ENCODE measurements around the gene UBE3A.

The UBE3A gene

DNA sequence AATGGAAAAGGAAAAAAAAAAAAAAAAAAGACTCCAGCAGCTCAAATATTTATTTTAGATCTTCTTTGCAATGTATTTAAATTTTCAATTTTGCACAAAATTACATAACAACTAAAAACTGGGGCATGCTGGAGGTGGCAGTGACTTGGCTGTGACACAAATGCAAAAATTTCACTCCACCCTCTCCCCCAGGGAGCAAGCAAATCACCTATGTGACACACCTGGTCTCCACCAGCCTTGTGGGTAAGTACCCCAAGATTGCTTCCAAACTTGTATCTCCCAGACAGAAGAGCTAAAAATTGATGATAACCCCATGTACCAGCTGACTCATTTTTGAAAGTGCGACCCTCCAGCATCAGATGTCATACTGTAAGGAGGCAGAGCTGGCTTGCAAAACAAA, 32.0 kb downstream of the UBE3A start:
- DNase-seq (ENCODE audit: low read depth in 4 of 4, low spot score in 1 of 4), result no peak

DNA sequence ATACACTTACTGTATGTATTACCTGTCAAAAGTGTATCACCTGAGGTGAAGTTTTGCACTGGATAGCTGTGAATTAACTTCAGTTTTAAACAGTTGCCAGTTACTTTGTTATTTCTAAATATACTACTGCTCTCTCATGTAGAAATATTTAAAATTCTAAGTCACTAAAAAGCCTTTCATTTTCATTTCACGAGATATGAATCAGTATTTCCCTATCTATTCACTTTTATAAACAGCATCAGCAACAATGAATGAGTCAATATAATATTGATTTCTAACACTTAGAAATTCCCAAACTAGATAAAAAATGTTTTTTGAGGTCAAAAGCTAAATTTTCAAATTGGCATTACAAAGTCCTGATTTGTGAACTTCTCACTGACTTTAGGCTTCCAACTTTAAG, 32.6 kb downstream of the UBE3A start:
- DNase-seq (ENCODE audit: low read depth in 4 of 4, low spot score in 1 of 4), result no peak

DNA sequence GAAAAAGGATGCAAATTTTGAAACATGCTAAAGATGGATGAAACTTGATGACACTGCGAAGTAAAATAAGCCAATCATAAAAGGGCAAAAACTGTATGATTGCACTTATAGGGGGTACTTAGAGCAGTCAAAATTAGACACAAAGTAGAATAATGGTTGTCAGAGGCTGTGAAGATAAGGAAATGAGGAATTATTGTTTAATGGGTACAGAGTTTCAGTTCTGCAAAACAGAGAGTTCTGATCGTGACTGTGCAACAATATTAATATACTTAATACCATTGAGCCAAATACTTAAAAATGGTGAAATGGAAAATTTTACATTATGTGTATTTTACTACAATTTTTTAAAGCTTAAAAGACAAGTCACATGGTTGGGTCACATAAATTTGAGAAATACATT, 35.1 kb downstream of the UBE3A start:
- DNase-seq (ENCODE audit: low read depth in 4 of 4, low spot score in 1 of 4), result no peak

DNA sequence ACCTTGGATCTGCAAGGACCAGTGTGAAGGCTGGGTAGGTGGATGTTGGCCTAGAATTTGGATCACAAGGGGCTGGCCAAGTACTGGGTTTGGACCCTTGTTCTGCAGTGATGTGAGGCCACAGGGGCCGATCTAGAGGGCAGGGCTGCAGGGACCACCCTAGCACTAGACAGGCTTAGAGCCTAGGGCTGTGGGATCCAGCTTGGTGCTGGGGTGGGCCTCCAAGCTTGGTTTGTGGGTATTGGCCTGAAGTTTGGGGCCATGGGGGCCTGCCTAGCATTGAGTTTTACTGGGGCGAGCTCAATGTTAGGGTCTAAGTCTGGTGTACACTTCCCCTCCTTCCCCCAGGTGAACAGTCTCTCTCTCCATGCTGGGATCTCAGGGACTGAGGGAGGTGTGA, 36.5 kb downstream of the UBE3A start:
- no peak for DNase-seq (ENCODE audit: low read depth in 4 of 4, low spot score in 1 of 4)

DNA sequence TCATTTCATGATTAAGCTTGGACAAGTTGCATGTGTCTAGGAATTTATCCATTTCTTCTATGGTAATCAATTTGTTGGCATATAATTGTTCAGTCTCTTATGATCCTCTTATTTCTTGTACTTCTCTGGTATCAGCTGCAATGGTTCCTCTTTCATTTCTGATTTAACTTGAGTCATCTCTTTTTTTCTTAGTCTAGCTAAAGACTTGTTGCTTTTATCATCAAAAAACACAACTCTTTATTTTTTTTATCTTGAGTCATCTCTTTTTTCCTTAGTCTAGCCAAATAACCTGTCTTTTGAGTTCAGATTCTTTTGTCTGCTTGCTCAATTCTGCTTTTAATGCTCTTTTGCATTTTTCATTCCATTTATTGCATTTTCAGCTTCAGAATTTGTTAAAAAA, 37.3 kb downstream of the UBE3A start:
- no peak for DNase-seq (ENCODE audit: low read depth in 4 of 4, low spot score in 1 of 4)

DNA sequence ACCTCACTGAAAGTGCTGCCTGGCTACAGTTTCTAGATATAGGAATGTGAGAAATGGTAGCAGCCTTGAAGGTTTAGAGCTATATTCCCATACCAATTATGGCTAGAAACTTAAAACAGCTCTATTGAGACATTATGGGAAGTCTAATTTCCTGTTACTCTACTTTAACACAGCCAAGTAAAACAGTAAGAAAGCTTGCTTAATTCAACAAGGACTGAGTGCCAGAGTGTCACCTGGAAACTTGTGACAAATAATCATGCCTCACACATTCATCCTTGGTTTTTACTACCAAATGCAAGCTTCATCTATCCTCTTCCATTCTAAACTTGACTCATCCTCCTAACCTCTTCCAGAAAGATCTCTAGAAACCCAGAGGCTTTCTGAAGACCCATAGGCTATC, 41.7 kb downstream of the UBE3A start:
- no peak for DNase-seq (ENCODE audit: low read depth in 4 of 4, low spot score in 1 of 4)

DNA sequence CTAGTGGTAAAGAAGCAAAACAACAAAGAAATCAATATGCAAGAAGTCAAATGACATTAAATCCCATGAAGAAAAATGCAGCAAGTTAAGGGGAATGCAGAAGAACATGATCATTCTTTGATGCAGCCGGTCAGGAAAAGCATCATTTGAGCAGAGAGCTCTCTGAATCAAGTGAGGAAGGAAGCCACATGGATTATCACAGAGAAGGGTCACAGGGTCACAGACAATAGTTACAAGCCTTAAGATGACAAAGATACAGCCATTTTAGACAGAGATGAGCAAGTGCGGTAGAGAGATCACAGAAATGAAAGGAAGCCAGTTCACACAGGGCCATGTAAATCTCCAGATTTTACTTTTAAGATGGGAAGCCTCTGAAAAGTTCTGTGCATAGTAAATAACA, 43.9 kb downstream of the UBE3A start:
- no peak for DNase-seq (ENCODE audit: low read depth in 4 of 4, low spot score in 1 of 4)

DNA sequence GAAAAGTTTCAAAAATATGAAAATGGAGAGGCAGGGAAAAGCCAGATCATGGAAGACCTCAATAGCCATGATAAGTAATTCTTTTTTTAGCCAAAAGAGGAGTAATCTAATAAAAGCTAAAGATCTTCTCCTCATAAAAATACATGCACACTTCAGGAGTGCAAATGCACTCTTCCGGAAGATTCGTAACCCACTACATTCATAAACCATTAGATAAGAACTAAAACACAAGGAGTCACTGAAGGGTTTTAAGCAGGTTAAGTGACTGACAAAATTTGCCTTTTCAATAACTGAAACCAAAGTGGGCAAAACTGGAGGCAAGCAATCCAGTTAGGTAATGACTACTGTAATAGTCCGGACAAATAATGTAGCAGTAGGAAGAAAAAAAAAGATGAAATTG, 46.0 kb downstream of the UBE3A start:
- no peak for DNase-seq (ENCODE audit: low read depth in 4 of 4, low spot score in 1 of 4)

DNA sequence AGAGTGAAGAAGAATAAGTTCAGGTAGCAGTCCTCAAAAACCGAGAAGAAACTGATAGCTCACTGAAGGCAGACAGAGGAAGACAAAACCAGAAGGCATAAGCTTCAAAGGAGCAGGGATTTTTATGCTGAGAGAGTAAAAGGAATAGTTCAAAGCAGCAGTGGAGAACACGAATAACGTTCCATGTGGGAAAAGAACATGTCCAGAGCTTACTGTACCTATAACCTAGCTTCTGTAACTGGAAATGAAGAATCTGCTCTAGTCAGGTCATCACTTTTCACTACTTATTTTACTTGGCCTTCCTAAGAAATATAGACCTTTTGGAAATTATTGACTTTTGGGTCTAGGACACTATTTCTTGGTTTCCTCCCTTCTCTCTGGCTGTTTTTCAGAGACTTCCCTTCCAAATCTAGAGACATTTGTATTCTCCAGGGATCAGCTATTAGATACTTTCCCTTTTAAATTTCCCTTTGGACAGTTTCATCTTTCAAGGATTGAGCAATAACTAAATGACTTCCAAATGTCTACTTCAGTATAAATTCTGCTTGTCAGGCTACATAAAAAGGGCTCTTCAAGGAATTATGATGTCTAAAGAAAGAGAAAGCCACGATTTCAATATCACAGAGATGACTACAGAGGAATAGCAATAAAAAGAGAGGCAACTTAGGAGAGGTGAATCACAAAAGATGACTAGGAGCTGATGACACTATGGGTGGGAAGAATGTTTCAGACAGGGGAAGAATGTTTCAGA, 46.7 kb downstream of the UBE3A start:
- DNase-seq (ENCODE audit: low read depth in 4 of 4, low spot score in 1 of 4), result no peak

DNA sequence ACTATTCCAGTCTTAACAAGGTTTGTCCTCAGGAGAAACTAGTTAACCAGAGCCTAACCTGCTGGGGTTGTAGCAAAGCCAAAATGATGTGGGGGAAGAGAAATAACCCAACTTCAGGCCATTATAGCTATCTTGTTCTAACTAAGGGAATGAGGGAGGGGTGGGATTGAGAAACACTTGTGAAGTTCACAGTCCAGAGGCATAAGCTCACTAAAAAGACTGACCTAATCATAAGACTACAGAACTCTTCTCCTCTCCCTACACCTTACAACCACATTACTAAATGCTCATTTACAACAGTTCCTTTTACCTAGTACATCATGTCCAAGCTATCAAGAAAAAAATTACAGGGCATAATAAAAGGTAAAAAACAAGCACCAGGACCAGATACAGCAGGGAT, 52.8 kb downstream of the UBE3A start:
- no peak for DNase-seq (ENCODE audit: low read depth in 4 of 4, low spot score in 1 of 4)

DNA sequence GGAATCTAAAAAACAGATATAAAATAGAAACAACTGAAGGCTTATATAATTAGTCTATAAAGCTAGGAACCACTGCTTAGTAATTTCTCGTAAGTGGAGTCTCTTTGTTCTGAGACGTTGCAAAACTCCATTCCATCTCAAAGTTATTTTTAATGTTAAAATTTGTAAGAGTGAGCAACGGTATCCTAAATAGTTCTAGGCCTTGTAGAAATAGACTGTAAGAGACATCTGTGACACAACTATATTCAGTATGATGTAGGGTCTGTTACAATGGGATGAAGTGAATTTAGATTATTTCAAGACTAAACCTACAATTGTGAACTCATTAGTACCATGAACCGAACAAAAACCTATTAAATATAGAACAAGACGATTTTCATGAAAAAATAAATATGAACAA, 57.2 kb downstream of the UBE3A start:
- DNase-seq (ENCODE audit: low read depth in 4 of 4, low spot score in 1 of 4), result no peak

DNA sequence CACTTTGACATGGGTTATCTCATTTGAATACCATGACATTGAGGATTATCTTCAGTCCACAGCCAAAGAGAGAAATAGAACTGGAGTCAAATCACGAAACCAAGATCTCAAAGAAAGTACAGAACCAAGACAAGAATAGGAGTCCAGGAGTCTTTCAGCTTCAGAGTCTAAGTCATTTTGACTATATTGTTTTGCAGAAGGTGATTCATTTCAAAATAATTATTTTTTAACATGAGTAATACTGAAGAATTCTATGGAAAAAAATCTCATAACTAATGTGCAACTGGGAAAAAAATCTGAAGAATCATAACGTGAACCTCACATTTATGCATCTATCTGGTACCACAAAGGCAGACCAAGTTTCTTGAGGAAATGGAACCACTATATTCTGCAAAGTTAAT, 60.3 kb downstream of the UBE3A start:
- no peak for DNase-seq (ENCODE audit: low read depth in 4 of 4, low spot score in 1 of 4)

DNA sequence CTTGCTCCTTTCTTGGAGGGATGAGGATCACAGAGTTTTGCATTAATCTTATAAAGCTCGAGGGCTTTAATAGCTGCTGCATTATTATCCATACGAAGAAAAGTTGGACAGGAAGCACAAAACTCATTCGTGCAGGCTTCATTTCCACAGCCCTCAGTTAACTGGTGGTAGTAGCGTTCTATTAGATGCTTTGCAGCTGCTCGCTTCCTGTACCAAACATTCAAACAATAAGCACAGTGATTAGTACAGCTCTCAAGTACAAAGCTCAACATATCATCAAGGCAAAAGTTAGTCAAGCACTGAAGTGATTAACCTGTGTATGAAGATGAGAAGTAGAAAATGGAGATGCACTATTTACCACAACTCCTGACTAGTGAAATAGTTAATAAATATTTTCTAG, 63.3 kb downstream of the UBE3A start:
- no peak for DNase-seq (ENCODE audit: low read depth in 4 of 4, low spot score in 1 of 4)

DNA sequence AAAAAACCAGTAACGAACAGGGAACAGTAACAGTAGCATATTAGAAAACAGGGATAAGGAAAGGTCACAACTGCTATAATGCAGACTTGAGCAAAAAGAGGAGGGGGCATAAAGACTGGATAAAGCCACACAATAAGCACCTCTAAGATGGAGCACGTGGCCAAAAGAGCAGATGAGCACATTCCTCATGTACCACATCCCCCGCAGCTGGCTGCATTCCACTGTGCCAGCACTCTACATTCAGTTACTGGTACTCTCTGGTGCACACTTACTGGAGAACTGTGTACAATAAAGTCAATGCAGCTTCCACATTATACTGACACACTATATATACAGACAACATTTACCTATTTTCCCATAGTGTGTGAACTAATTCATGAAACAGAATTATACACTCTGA, 64.7 kb downstream of the UBE3A start:
- DNase-seq (ENCODE audit: low read depth in 4 of 4, low spot score in 1 of 4), result no peak

DNA sequence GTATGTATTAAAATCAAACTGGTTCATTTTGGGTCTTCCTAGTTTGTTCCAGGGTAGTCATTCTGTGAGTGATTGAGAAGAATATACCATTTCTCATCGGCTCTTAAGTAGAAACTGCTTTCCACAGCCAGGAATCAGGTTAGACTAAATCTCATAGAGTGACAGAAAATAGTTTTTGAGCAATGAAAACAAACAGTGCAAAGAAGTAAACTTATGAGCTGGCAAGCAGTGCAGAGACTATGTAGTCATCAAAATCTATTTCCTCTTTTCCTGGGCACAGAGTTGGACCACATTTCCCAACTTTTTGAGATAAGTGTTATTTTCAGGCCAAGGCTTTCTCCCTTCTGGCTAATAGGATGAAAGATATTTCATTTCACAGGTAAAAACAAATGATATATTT, 66.5 kb downstream of the UBE3A start:
- no peak for DNase-seq (ENCODE audit: low read depth in 4 of 4, low spot score in 1 of 4)

DNA sequence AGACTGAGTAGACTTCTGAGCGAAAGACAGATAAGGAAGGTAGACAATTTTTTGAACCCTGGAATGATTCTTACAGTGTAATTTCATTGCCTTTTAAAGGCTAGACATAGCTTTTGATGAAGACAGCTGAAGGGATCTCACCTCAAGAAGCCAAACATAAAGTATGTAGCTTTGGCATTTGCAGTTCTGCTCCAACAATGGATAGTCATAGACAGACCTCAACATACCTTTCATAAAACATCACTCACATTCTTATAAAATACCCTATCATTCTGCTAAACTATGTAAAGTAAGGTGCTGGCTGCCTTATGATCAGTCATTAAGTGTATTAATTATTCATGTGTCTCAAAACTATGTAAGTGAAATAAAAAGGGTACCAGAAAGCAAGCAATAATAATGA, 70.0 kb downstream of the UBE3A start:
- no peak for DNase-seq (ENCODE audit: low read depth in 4 of 4, low spot score in 1 of 4)

DNA sequence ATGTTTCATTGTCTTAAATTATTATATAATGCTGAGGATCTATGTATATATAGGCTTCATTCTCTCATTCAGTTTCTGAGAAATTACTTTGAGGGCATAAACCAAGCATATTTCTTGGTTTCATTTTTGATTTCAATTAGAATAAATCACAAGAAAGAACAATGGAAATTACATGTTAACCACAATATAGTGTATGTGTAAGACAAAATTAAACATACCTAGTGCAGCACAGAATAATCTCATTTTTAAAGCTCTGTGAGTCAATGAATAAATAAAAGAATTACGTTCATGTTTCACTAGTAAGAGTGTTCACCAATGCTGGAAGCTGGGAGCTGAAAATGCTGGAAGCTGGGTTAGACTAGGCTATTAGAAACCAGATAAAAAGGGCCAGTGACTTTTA, 72.8 kb downstream of the UBE3A start:
- DNase-seq (ENCODE audit: low read depth in 4 of 4, low spot score in 1 of 4), result no peak

DNA sequence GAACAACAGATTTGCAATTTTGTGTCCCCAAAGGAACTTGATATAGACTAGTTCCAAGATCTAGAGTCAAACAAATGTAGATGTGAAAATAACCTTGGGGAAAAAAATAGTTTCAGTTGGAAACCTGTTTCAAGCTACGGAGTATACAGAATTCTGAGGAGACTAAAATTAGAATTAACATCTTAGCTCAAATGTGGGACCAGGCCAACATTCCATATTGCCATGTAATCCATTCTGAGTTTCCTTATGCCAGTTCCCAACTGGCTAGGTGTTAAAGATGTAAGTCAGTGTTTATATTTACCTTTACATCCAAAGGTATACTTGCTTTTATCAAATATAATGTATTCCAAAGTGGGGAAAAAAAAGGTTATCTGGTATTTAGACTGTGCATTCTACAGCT, 76.3 kb downstream of the UBE3A start:
- DNase-seq (ENCODE audit: low read depth in 4 of 4, low spot score in 1 of 4), result no peak

DNA sequence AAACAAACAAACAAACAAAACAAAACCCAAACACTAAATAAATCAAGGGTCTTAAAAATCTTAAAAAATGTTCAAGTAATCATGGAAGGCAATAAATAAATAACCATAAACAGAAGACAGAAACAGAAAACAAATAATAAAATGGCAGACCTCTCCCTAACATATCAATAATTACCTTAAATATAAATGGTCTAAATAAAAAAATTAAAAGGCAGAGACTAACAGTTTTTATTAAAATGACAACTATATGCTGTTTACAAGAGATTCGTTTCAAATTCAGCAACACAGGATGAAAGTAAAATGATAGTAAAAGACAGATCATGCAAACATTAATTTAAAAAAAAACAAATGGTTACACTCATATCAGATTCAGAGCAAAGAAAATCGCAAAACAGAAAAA, 91.1 kb downstream of the UBE3A start:
- no peak for DNase-seq (ENCODE audit: low read depth in 4 of 4, low spot score in 1 of 4)

DNA sequence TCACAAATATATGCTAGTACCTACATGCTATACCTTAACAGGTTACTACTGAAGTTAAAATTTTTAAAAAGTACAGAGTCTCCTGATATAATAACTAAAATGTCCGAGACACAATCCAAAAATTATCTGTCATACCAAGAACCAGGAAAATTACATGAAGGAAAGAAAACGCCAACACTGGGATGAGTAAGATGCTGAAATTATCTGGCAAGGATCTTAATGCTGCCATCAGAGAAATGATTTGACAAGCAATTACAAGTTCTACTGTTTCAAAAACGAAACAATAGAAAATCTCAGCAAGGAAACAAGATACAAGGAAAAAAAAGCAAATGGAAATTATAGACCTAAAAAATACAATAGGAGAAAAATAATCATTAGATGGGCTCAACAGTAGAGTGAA, 92.5 kb downstream of the UBE3A start:
- DNase-seq (ENCODE audit: low read depth in 4 of 4, low spot score in 1 of 4), result no peak

DNA sequence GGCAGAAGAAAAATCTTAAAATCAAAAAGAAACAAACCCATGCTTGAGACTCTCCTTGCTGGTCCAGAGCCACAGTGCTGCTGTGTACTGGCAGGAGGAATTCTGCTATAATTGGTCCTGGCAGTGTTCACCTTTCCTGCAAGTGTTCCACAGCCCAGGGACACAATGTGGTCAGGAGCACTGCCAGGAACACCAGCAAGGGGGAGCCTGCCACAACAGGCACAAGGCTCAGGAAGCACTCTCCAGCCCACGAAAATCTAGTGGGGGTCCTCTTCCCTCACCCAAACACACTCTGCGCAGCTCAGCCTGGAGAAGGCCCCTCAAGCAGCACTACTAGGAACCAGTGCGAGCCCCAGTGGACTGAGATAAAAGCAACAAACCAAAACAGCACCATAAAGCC, 92.9 kb downstream of the UBE3A start:
- DNase-seq (ENCODE audit: low read depth in 4 of 4, low spot score in 1 of 4), result no peak

DNA sequence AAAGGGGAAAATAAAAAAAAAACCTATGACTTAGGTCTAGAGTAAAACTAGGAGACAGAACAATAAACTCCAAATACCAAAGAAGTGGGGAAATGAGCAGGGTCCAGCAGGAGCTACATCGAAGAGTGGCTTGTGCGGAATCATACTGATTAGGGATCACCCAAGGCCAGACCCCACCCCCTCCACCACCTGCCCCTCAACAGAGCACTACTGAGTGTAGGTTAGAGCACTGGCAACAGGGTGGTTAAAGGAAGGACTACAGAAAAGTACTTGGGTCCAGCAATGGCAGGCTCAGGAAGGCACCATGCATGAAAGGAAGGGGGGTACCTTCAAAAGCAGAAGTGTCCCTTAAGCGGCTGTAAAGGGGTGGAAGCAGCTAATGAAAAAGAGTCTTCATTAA, 96.2 kb downstream of the UBE3A start:
- no peak for DNase-seq (ENCODE audit: low read depth in 4 of 4, low spot score in 1 of 4)

DNA sequence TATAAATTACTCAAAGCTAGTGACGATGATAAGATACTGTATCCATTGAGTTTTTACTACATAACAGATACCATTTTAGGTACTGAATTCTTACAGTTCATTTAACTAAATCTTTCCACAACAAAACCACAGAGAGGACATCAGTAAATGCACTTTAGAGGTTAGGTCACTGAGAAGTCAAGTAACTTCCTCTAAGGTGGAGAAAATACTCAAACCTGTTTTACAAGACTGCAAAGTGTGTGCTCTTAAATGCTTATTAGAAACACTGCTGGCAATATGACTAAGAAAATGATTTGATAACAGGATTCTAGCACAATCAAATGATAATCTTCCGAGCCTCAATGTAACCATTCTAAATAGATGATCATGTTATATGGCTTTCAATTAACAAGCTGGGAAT, 99.4 kb downstream of the UBE3A start:
- DNase-seq (ENCODE audit: low read depth in 4 of 4, low spot score in 1 of 4), result no peak

DNA sequence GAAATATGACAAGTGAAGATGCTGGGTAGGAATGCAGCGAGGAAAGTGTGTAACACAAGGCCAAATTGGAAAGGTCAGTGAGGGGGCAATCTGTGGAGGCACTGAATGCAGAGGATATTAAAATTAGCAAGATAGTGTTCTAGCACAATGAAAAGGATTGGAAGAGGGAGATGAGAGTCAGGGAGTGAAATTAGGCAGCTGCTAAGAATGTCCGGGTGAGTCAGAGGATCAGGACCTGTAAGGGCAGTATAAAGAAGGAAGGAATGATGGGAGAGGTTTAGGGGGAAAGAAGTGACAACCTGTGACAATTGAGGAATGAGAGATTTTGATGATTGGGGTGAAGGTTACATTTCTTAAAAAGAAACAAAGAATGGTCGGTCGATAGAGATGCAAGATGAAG, 103.5 kb downstream of the UBE3A start:
- no peak for DNase-seq (ENCODE audit: low read depth in 4 of 4, low spot score in 1 of 4)

Data from stimulated activated CD4-positive, alpha-beta T cell treated with anti-CD3 and anti-CD28 coated beads, Interleukin-1b, Interleukin-23, amount 100 ng/mL, for 24 hours (primary cell).